ENCODE measurements around the gene RIMKLA.

Gene RIMKLA

GRCh38 chr1:42335809-42336518 lies 44.6 kb upstream of the RIMKLA start:
- peak overlapping the region; percentile 95 for H3K4me3 ChIP-seq (ENCODE audit: low read depth, low read length)
- TF ChIP-seq CTCF (IDR thresholded peaks at IDR 0.05; ENCODE audit: control insufficient read depth, extremely low read depth, insufficient read depth) = no peak
- no peak for DNase-seq (ENCODE audit: low read depth)

DNA sequence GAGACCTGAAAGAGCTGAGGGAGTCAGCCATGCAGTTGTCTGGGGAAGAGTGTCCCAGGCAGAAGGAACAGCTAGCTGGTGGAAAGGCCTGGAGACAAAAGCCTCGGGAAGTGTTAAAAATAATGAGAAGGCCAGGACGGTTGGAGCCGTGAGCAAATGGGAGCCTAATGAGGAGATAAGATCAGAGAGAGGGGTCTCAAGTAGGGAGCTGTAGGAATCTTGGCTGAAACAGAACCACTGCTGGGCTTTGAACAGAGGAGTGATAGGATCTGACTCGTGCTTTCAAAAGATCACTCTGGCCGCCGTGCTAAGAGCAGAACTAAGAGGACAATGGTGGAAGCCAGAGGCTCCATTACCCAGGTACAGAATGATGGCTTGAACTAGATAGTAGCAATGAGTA lies 43.6 kb upstream of the RIMKLA start:
- no peak for DNase-seq (ENCODE audit: low read depth)
- no peak overlapping the region for H3K4me3 ChIP-seq (ENCODE audit: low read depth, low read length)
- no peak for TF ChIP-seq CTCF (IDR thresholded peaks at IDR 0.05; ENCODE audit: control insufficient read depth, extremely low read depth, insufficient read depth)

DNA sequence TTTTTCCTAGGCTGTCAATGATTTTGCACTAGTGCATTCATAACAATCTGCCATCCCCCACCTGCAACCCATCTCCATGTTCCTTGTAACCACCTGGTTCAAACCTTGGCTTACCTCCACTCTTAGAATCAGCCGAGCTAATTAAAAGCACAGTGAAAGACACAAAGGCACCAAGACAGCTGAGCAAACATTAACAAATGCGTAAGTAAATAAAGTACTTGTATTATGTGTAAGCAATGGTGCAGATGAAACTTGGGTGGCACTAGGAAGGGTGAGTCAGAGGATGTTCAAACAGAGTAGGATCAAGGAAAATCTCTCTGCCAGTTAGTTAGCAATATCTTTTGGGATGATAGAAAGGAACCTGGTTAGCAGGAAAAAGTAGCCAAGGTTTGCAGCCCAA lies 40.5 kb upstream of the RIMKLA start:
- no peak overlapping the region for H3K4me3 ChIP-seq (ENCODE audit: low read depth, low read length)
- DNase-seq (ENCODE audit: low read depth) = peak; percentile 100
- no peak for TF ChIP-seq CTCF (IDR thresholded peaks at IDR 0.05; ENCODE audit: control insufficient read depth, extremely low read depth, insufficient read depth)

- no peak for DNase-seq (ENCODE audit: low read depth)
- no peak overlapping the region for H3K4me3 ChIP-seq (ENCODE audit: low read depth, low read length)
- no peak for TF ChIP-seq CTCF (IDR thresholded peaks at IDR 0.05; ENCODE audit: control insufficient read depth, extremely low read depth, insufficient read depth)
Observed at GRCh38 chr1:42340901-42341300, 39.7 kb upstream of the RIMKLA start.

DNA sequence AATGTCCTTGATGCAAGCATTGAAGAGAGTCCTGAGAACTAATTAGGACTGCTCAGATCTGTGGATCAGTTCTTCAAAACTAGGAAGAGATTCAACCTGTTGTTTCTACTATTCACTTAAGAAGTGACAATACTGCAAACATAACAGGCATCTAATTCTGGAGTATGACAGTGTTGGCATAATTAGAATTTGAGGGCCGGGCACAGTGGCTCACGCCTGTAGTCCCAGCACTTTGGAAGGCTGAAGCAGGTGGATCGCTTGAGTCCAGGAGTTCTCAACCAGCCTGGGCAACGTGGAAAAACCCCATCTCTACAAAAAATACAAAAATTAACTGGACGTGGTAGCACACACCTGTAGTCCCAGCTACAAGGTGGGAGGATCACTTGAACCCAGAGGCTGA lies 37.5 kb upstream of the RIMKLA start:
- no peak overlapping the region for H3K4me3 ChIP-seq (ENCODE audit: low read depth, low read length)

GRCh38 chr1:42348498-42348897 lies 32.1 kb upstream of the RIMKLA start:
- no peak overlapping the region for H3K4me3 ChIP-seq (ENCODE audit: low read depth, low read length)
- no peak for DNase-seq (ENCODE audit: low read depth)

More for the DNA sequence above, 37.5 kb upstream of the RIMKLA start:
- no peak for DNase-seq (ENCODE audit: low read depth)
- no peak for TF ChIP-seq CTCF (IDR thresholded peaks at IDR 0.05; ENCODE audit: control insufficient read depth, extremely low read depth, insufficient read depth)

More at GRCh38 chr1:42348498-42348897, 32.1 kb upstream of the RIMKLA start:
- no peak for TF ChIP-seq CTCF (IDR thresholded peaks at IDR 0.05; ENCODE audit: control insufficient read depth, extremely low read depth, insufficient read depth)

All from LNCaP clone FGC (cell line).